Activated naive CD4-positive, alpha-beta T cell treated with anti-CD3 and anti-CD28 coated beads, Interleukin-2, amount 50 U/mL, for 24 hours (primary cell): ENCODE data around the gene IL1B.

Source experiments
- H3K27ac Mint-ChIP-seq: one replicate; pipeline ENCODE4 v1.8.0; 2021; ENCODE audit warnings: mild to moderate bottlenecking, mixed read lengths
- H3K27me3 Mint-ChIP-seq: one replicate; pipeline ENCODE4 v1.8.0; 2021; ENCODE audit warnings: mixed read lengths
- H3K36me3 Mint-ChIP-seq: one replicate; pipeline ENCODE4 v1.8.0; 2021; ENCODE audit warnings: mixed read lengths
- H3K4me1 Mint-ChIP-seq: one replicate; pipeline ENCODE4 v1.8.0; 2021; ENCODE audit warnings: mixed read lengths
- H3K4me3 Mint-ChIP-seq: one replicate; pipeline ENCODE4 v1.8.0; 2021; ENCODE audit warnings: mild to moderate bottlenecking, mixed read lengths
- H3K9me3 Mint-ChIP-seq: one replicate; pipeline ENCODE4 v1.8.0; 2021; ENCODE audit warnings: mixed read lengths

The IL1B gene

DNA sequence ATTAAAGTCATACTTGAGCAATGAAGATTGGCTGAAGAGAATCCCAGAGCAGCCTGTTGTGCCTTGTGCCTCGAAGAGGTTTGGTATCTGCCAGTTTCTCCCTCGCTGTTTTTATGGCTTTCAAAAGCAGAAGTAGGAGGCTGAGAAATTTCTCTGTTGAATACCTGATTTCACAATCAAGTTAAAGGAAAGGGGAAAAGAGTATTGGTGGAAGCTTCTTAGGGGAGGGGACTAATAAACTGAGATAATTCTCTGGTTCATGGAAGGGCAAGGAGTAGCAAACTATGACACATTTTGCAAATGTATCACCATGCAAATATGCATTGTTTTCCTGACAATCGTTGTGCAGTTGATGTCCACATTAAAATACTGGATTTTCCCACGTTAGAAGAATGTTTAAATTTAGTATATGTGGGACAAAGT, at the start of gene IL1B:
Gene IL1B (minus strand): TSS at position 85 of the 423 bp plus-strand sequence. CDS start 550 bp downstream, outside the sequence.
- H3K4me3 Mint-ChIP-seq: no peak within 1 kb of the TSS
- no peaks in the 10 kb centered on the region for H3K4me1 Mint-ChIP-seq
- H3K36me3 Mint-ChIP-seq: no peaks in the 10 kb centered on the region
- no peak within 1 kb of the TSS for H3K27ac Mint-ChIP-seq
- H3K27me3 Mint-ChIP-seq: peaks cover 12% of the 10 kb centered on the region
- H3K9me3 Mint-ChIP-seq: no peaks in the 10 kb centered on the region

DNA sequence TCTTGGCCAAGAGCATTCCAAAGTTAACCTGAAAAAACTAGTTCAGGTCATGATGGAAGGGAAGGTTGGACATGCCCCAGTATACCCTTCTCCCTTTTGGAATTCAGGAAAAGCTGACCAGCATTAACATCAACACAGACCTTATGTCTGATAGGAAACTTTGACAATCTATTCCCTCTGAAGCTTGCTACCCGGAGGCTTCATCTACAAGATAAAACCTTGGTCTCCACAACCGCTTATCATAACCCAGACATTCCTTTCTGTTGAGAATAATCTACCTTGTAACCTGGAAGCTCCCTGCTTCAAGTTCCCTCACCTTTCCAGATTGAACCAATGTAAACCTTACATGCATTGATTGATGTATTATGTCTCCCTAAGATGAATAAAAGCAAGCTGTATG, 49.7 kb upstream of the IL1B start:
- no peaks in the 10 kb centered on the region for H3K9me3 Mint-ChIP-seq
- no peaks in the 10 kb centered on the region for H3K36me3 Mint-ChIP-seq
- H3K27me3 Mint-ChIP-seq: no peaks in the 10 kb centered on the region
- no peak overlapping the region for H3K4me3 Mint-ChIP-seq
- H3K27ac Mint-ChIP-seq: no peak overlapping the region
- peaks cover 10% of the 10 kb centered on the region for H3K4me1 Mint-ChIP-seq

- H3K27ac Mint-ChIP-seq: no peak overlapping the region
- H3K4me3 Mint-ChIP-seq: no peak overlapping the region
- H3K9me3 Mint-ChIP-seq: no peaks in the 10 kb centered on the region
- no peaks in the 10 kb centered on the region for H3K27me3 Mint-ChIP-seq
- peaks cover 16% of the 10 kb centered on the region for H3K4me1 Mint-ChIP-seq
- no peaks in the 10 kb centered on the region for H3K36me3 Mint-ChIP-seq
Measured at GRCh38 chr2:112885506-112885902, 48.9 kb upstream of the IL1B start.

GRCh38 chr2:112884869-112885505, 48.4 kb upstream of the IL1B start:
- no peaks in the 10 kb centered on the region for H3K9me3 Mint-ChIP-seq
- H3K27me3 Mint-ChIP-seq: no peaks in the 10 kb centered on the region
- H3K4me3 Mint-ChIP-seq: no peak overlapping the region
- no peak overlapping the region for H3K27ac Mint-ChIP-seq
- H3K36me3 Mint-ChIP-seq: no peaks in the 10 kb centered on the region
- H3K4me1 Mint-ChIP-seq: peaks cover 19% of the 10 kb centered on the region

GRCh38 chr2:112883669-112884068, 47.1 kb upstream of the IL1B start:
- no peaks in the 10 kb centered on the region for H3K9me3 Mint-ChIP-seq
- no peaks in the 10 kb centered on the region for H3K27me3 Mint-ChIP-seq
- H3K4me1 Mint-ChIP-seq: peaks cover 21% of the 10 kb centered on the region
- no peak overlapping the region for H3K27ac Mint-ChIP-seq
- no peak overlapping the region for H3K4me3 Mint-ChIP-seq
- H3K36me3 Mint-ChIP-seq: no peaks in the 10 kb centered on the region

GRCh38 chr2:112881217-112881985, 44.8 kb upstream of the IL1B start:
- H3K4me3 Mint-ChIP-seq: no peak overlapping the region
- no peak overlapping the region for H3K27ac Mint-ChIP-seq
- H3K4me1 Mint-ChIP-seq: peaks cover 21% of the 10 kb centered on the region
- no peaks in the 10 kb centered on the region for H3K36me3 Mint-ChIP-seq
- no peaks in the 10 kb centered on the region for H3K27me3 Mint-ChIP-seq
- H3K9me3 Mint-ChIP-seq: no peaks in the 10 kb centered on the region

DNA sequence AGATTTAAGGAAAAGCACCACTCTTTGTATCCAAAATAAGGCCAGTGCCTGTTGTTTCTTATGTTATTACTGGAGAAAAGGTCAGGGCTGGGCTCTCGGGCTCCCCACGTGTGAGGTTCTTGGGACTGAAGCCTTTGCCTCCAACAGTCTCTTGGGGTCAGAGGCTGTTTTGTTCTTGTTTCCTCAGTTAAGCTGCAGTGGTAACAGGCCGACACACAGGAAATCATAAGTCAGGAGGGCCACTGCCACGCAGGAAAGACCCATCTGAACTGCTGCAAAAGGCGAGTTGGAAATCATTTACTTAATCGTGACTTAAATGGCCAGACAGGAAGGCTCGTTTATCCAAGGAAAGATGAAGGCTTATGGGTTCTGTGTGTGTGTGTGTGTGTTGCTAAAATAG, 44.1 kb upstream of the IL1B start:
- Mint-ChIP-seq H3K27ac (no peak overlapping the region), H3K9me3 (no peaks in the 10 kb centered on the region), H3K4me1 (peaks cover 21% of the 10 kb centered on the region), H3K36me3 (no peaks in the 10 kb centered on the region), H3K27me3 (no peaks in the 10 kb centered on the region), H3K4me3 (no peak overlapping the region)

- H3K36me3 Mint-ChIP-seq: no peaks in the 10 kb centered on the region
- peaks cover 18% of the 10 kb centered on the region for H3K4me1 Mint-ChIP-seq
- H3K9me3 Mint-ChIP-seq: no peaks in the 10 kb centered on the region
- no peak overlapping the region for H3K4me3 Mint-ChIP-seq
- H3K27me3 Mint-ChIP-seq: no peaks in the 10 kb centered on the region
- H3K27ac Mint-ChIP-seq: peak overlapping the region; percentile 24
Measured at GRCh38 chr2:112880091-112880531, 43.5 kb upstream of the IL1B start.

- no peaks in the 10 kb centered on the region for H3K36me3 Mint-ChIP-seq
- no peak overlapping the region for H3K4me3 Mint-ChIP-seq
- peaks cover 13% of the 10 kb centered on the region for H3K4me1 Mint-ChIP-seq
- no peaks in the 10 kb centered on the region for H3K27me3 Mint-ChIP-seq
- H3K27ac Mint-ChIP-seq: no peak overlapping the region
- H3K9me3 Mint-ChIP-seq: no peaks in the 10 kb centered on the region
Measured at GRCh38 chr2:112879491-112880041, 43.0 kb upstream of the IL1B start.

GRCh38 chr2:112877423-112877822, 40.8 kb upstream of the IL1B start:
- Mint-ChIP-seq H3K9me3 (no peaks in the 10 kb centered on the region), H3K27me3 (peaks cover 4% of the 10 kb centered on the region), H3K36me3 (peaks cover 2% of the 10 kb centered on the region), H3K4me1 (peaks cover 10% of the 10 kb centered on the region), H3K4me3 (no peak overlapping the region), H3K27ac (peak overlapping the region; percentile 9)

DNA sequence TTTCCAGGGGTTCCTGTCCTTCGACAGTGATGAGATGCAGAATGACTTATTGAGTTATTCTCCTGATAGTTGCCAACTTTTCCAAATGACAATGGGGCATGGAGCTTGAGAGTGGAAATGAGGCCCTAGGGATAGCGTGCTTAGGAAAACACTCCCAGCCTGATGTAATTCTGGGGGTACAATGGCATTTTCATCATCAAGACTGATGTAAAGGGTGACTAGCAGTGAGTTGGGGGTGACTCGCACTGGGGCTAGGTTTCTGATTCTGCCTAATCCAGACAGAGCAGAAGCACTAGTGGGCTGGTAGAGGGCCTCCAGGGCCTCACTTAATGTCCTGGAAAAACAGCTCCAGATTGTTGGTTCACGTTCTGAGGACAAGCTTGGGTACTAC, 40.4 kb upstream of the IL1B start:
- Mint-ChIP-seq H3K4me3 (no peak overlapping the region), H3K27ac (peak overlapping the region; percentile 9), H3K27me3 (peaks cover 6% of the 10 kb centered on the region), H3K9me3 (peaks cover 2% of the 10 kb centered on the region), H3K36me3 (peaks cover 3% of the 10 kb centered on the region), H3K4me1 (peaks cover 10% of the 10 kb centered on the region)

GRCh38 chr2:112876257-112876970, 39.8 kb upstream of the IL1B start:
- Mint-ChIP-seq H3K9me3 (peaks cover 4% of the 10 kb centered on the region), H3K4me3 (no peak overlapping the region), H3K27me3 (peaks cover 8% of the 10 kb centered on the region), H3K27ac (no peak overlapping the region), H3K4me1 (peaks cover 10% of the 10 kb centered on the region), H3K36me3 (peaks cover 5% of the 10 kb centered on the region)

GRCh38 chr2:112870841-112871835, 34.6 kb upstream of the IL1B start:
- H3K4me1 Mint-ChIP-seq: no peaks in the 10 kb centered on the region
- peaks cover 14% of the 10 kb centered on the region for H3K27me3 Mint-ChIP-seq
- H3K27ac Mint-ChIP-seq: no peak overlapping the region
- peaks cover 4% of the 10 kb centered on the region for H3K9me3 Mint-ChIP-seq
- no peak overlapping the region for H3K4me3 Mint-ChIP-seq
- H3K36me3 Mint-ChIP-seq: peaks cover 5% of the 10 kb centered on the region

GRCh38 chr2:112869258-112869842, 32.8 kb upstream of the IL1B start:
- Mint-ChIP-seq H3K27me3 (peaks cover 14% of the 10 kb centered on the region), H3K9me3 (peaks cover 4% of the 10 kb centered on the region), H3K4me3 (no peak overlapping the region), H3K4me1 (no peaks in the 10 kb centered on the region), H3K36me3 (peaks cover 5% of the 10 kb centered on the region), H3K27ac (no peak overlapping the region)
